ENCODE data around the gene ZNF771.

GRCh38 chr16:30428055-30428454 is 20.6 kb downstream of the ZNF771 start:
- TF ChIP-seq REST (IDR thresholded peaks at IDR 0.05; ENCODE audit: insufficient read depth in 1 of 2, low read depth in 2 of 2, low read length in 2 of 2) (no peak), POLR2AphosphoS5 (IDR thresholded peaks at IDR 0.05; ENCODE audit: low read depth, low read length) (no peak), SIN3A (IDR thresholded peaks at IDR 0.05; ENCODE audit: borderline replicate concordance, insufficient read depth, low read length) (no peak)
